Heart right ventricle (tissue), 16 donors: ENCODE measurements around the gene RILPL1. TPM values are rescaled to one million over a fixed set of nuclear protein-coding genes. Genes with fewer than 3 reads are reported as not detected.
A peak's percentile ranks its signal among the peaks of the same experiment; 100 is the strongest.

Source experiments
- ATAC-seq, 8 donors: fragments of 200-7000 bp; cut with Tn5 transposase; one replicate each; pipeline ENCODE4 v1.9.1; 2020; ENCODE audit warnings: mild to moderate bottlenecking in 8 of 8, moderate library complexity in 8 of 8, moderate number of reproducible peaks in 1 of 8
- DNase-seq, 2 donors: peaks; one replicate each; pipeline ENCODE4 v3.0.0-alpha.2; 2020
- H3K27ac ChIP-seq, 10 donors: fragments of 200-600 bp; sonication (generic) in 2 of 10; one replicate each; pipeline versions ENCODE4 v1.5.0 to v1.8.0; 2020 to 2022; ENCODE audit warnings: mild to moderate bottlenecking in 3 of 10
- H3K27me3 ChIP-seq, 7 donors: fragments of 200-600 bp; one replicate each; pipeline ENCODE4 v1.8.0; 2021 to 2022; ENCODE audit warnings: mild to moderate bottlenecking in 2 of 7
- H3K36me3 ChIP-seq, 9 donors: fragments of 200-600 bp; sonication (generic) in 1 of 9; one replicate each; pipeline versions ENCODE4 v1.5.0 to v1.8.0; 2020 to 2022; ENCODE audit warnings: mild to moderate bottlenecking in 2 of 9
- H3K4me1 ChIP-seq, 9 donors: fragments of 200-600 bp; sonication (generic) in 1 of 9; one replicate each; pipeline versions ENCODE4 v1.5.0 to v1.8.0; 2020 to 2022; ENCODE audit warnings: mild to moderate bottlenecking in 4 of 9
- H3K4me3 ChIP-seq, 10 donors: fragments of 200-600 bp; sonication (generic) in 2 of 10; one replicate each; pipeline versions ENCODE4 v1.5.0 to v1.8.0; 2020 to 2022; ENCODE audit warnings: mild to moderate bottlenecking in 7 of 10, moderate library complexity in 2 of 10
- H3K9me3 ChIP-seq, 11 donors: fragments of 200-600 bp in 10 of 11; sonication (generic) in 2 of 11; one replicate each; pipeline versions ENCODE4 v1.5.0 to v1.8.0; 2013 to 2022; ENCODE audit warnings: mild to moderate bottlenecking in 2 of 11, control low read depth in 1 of 11, moderate library complexity in 1 of 11
- CTCF ChIP-seq, 9 donors: fragments of 200-600 bp; sonication (generic) in 2 of 9; IDR thresholded peaks; one replicate each; pipeline versions ENCODE4 v1.5.0 to v1.8.0; 2021 to 2022; ENCODE audit warnings: antibody characterized with exemption in 9 of 9, mild to moderate bottlenecking in 5 of 9, moderate library complexity in 1 of 9
- WGBS, 2 donors: extraction: QIAGEN DNeasy Blood & Tissue Kit; methylation state at CpG; one replicate each; pipeline ENCODE4 v1.1.7; 2013; ENCODE audit warnings: inconsistent platforms in 1 of 2; 5-methylcytosine and 5-hydroxymethylcytosine counted together
- intact Hi-C, 10 donors: fragments of 100-400 bp; cut with DNase I; formaldehyde crosslinking; loops; one replicate each; pipeline versions ENCODE4 v1.11.1 to v1.14.2; 2022
- polyA plus RNA-seq, 2 donors: library from polyadenylated mRNA; stranded (reverse); fragments of 200-250 nt; gene quantifications; one replicate each; pipeline ENCODE4 v1.2.3, GENCODE V29; 2013
- total RNA-seq, 10 donors: library from RNA; stranded (reverse); fragmentation: NEBNext Ultra II Directional in 3 of 10; extraction: Animal tissue kit (Norgen Biotek cat#: 25700) in 3 of 10; gene quantifications; one replicate each; pipeline versions ENCODE4 v1.2.1 to v1.2.4, GENCODE V29; 2021 to 2023
- donor health status: Arrhythmogenic right ventricular cardiomyopathy.
- donor health status: ischemic (EF 13 %, LVEDD 7.1; RV severe dilation, severe dysfunction).
- donor health status: healthy with polysubstance abuse.
- donor health status: DM: no; HTN: yes; CAD: no.
- donor health status: DM: no; HTN: no; CAD: no.
- donor health status: ischemic (EF 25% LVEDD 6.9; RV normal size, moderate dysfunction).
- donor health status: ischemic (EF 25% LVEDD 5.7; RV mildly dilated, moderate dysfunction).
- donor health status: healthy.
- donor health status: DM: yes; HTN: yes; CAD: no.
- donor health status: Ischemic cardiomyopathy.
- donor health status: ischemic (EF 35%, LVEDD 5.7; RV mildly dilated, moderate dysfunction).
- donor health status: nonischemic (EF 11% LVEDD 7.7; RV severe dilation, severe dysfunction).
- donor health status: DM: yes; HTN: yes; CAD: no.
- donor health status: PGD.
- donor health status: ischemic (EF 29% LVEDD 5.4; RV normal size, mild dysfunction).
- donor health status: nonischemic (EF 23%, LVEDD 6.1; RV moderate dilation, normal function).

RILPL1 gene
- total and polyA plus RNA-seq, 12 donors, result 71.4 to 132 (median 86.6) TPM

GRCh38 chr12:123512838-123513665 is 20.5 kb downstream of the RILPL1 start:
- WGBS, 2 donors, result 62 to 82% methylated on average over 25 to 26 of the region's 26 CpGs
- no peaks in the 10 kb centered on the region for H3K27me3 ChIP-seq
- ATAC-seq (peak in 7 of 8 donors; percentile 21 to 54 (median 30)), DNase-seq (no peak)
- peaks cover 3 to 30% (median 11%) of the 10 kb centered on the region in 9 donors for H3K4me1 ChIP-seq
- H3K27ac ChIP-seq, result peak overlapping the region; percentile 47 to 67 (median 59)
- no peak for TF ChIP-seq CTCF (IDR thresholded peaks at IDR 0.05)
- H3K4me3 ChIP-seq, result no peak overlapping the region
- H3K9me3 ChIP-seq, result no peaks in the 10 kb centered on the region
- peaks cover 0 to 56% (median 23%) of the 10 kb centered on the region in 9 donors for H3K36me3 ChIP-seq
- intact Hi-C loops, result no loop called here

- 93 to 98% methylated on average over 6 of the region's 6 CpGs for WGBS, 2 donors
Observed at GRCh38 chr12:123506843-123507236, 26.7 kb downstream of the RILPL1 start.

GRCh38 chr12:123506059-123506842 is 27.3 kb downstream of the RILPL1 start:
- Histone ChIP-seq H3K27me3 (no peaks in the 10 kb centered on the region), H3K4me1 (peaks cover 3 to 28% (median 11%) of the 10 kb centered on the region in 9 donors), H3K4me3 (no peak overlapping the region), H3K9me3 (no peaks in the 10 kb centered on the region), H3K36me3 (peaks cover 0 to 38% (median 6%) of the 10 kb centered on the region in 9 donors), H3K27ac (no peak overlapping the region)
- no peak for DNase-seq
- no peak for TF ChIP-seq CTCF (IDR thresholded peaks at IDR 0.05)
- ATAC-seq, result no peak
- 97 to 98% methylated on average over 17 of the region's 17 CpGs for WGBS, 2 donors
- intact Hi-C loops, result no loop called here

More at GRCh38 chr12:123506843-123507236, 26.7 kb downstream of the RILPL1 start:
- DNase-seq (no peak), ATAC-seq (no peak)
- Histone ChIP-seq H3K4me3 (no peak overlapping the region), H3K36me3 (peaks cover 0 to 38% (median 6%) of the 10 kb centered on the region in 9 donors), H3K27ac (no peak overlapping the region), H3K27me3 (no peaks in the 10 kb centered on the region), H3K4me1 (peaks cover 3 to 28% (median 11%) of the 10 kb centered on the region in 9 donors), H3K9me3 (no peaks in the 10 kb centered on the region)
- intact Hi-C loops, result no loop called here
- no peak for TF ChIP-seq CTCF (IDR thresholded peaks at IDR 0.05)

- no peaks in the 10 kb centered on the region for H3K27me3 ChIP-seq
- DNase-seq, result no peak
- no peak overlapping the region for H3K27ac ChIP-seq
- intact Hi-C loops, result no loop called here
- H3K36me3 ChIP-seq, result peaks cover 0 to 63% (median 27%) of the 10 kb centered on the region in 9 donors
- ATAC-seq, result no peak
- TF ChIP-seq CTCF (IDR thresholded peaks at IDR 0.05), result no peak
- 89 to 92% methylated on average over 12 of the region's 12 CpGs for WGBS, 2 donors
- no peaks in the 10 kb centered on the region for H3K9me3 ChIP-seq
- peaks cover 0 to 6% (median 0%) of the 10 kb centered on the region in 9 donors for H3K4me1 ChIP-seq
- H3K4me3 ChIP-seq, result no peak overlapping the region
Observed at GRCh38 chr12:123502163-123502704, 31.3 kb downstream of the RILPL1 start.
